Germinal center (tissue), 1 donor: Measurements from ENCODE around the gene ARL15.
"Not testable (repeated sequence)": the region's sequence is repeated elsewhere in the genome, so short reads cannot be mapped to it uniquely, and the experiment has no call there.

Experiments used
- DNase-seq: peaks from one replicate; pipeline ENCODE4 v3.0.0; 2012; ENCODE audit warnings: mixed read lengths, low spot score

ARL15 gene

GRCh38 chr5:54090495-54091120 is 219.8 kb downstream of the ARL15 start:
- DNase-seq = no peak

GRCh38 chr5:54088081-54088480 is 222.3 kb downstream of the ARL15 start:
- no peak for DNase-seq

- no peak for DNase-seq
Observed at GRCh38 chr5:54087436-54087835, 222.9 kb downstream of the ARL15 start.

GRCh38 chr5:54086191-54086590 is 224.2 kb downstream of the ARL15 start:
- no peak for DNase-seq

- no peak for DNase-seq
Observed at GRCh38 chr5:54084696-54085095, 225.7 kb downstream of the ARL15 start.

GRCh38 chr5:54083851-54084250 is 226.5 kb downstream of the ARL15 start:
- DNase-seq = no peak

GRCh38 chr5:54083245-54083644 is 227.1 kb downstream of the ARL15 start:
- no peak for DNase-seq

GRCh38 chr5:54081415-54081814 is 229.0 kb downstream of the ARL15 start:
- no peak for DNase-seq

GRCh38 chr5:54080831-54081230 is 229.5 kb downstream of the ARL15 start:
- no peak for DNase-seq

GRCh38 chr5:54073735-54074134 is 236.6 kb downstream of the ARL15 start:
- no peak for DNase-seq

GRCh38 chr5:54073131-54073530 is 237.2 kb downstream of the ARL15 start:
- DNase-seq = no peak

GRCh38 chr5:54066433-54066832 is 243.9 kb downstream of the ARL15 start:
- DNase-seq = no peak

GRCh38 chr5:54063817-54064216 is 246.6 kb downstream of the ARL15 start:
- no peak for DNase-seq

GRCh38 chr5:54062958-54063357 is 247.4 kb downstream of the ARL15 start:
- DNase-seq = no peak

- DNase-seq = not testable (repeated sequence)
Observed at GRCh38 chr5:54060919-54061318, 249.5 kb downstream of the ARL15 start.

- DNase-seq = no peak
Observed at GRCh38 chr5:54049963-54050362, 260.4 kb downstream of the ARL15 start.

GRCh38 chr5:54049144-54049543 is 261.2 kb downstream of the ARL15 start:
- no peak for DNase-seq

GRCh38 chr5:54045077-54045792 is 265.1 kb downstream of the ARL15 start:
- no peak for DNase-seq

- not testable (repeated sequence) for DNase-seq
Observed at GRCh38 chr5:54044276-54044675, 266.1 kb downstream of the ARL15 start.

GRCh38 chr5:54040804-54041203 is 269.6 kb downstream of the ARL15 start:
- no peak for DNase-seq

- DNase-seq = no peak
Observed at GRCh38 chr5:54040018-54040417, 270.4 kb downstream of the ARL15 start.

GRCh38 chr5:54037205-54037604 is 273.2 kb downstream of the ARL15 start:
- no peak for DNase-seq

- DNase-seq = no peak
Observed at GRCh38 chr5:54030981-54031380, 279.4 kb downstream of the ARL15 start.

GRCh38 chr5:54024466-54024865 is 285.9 kb downstream of the ARL15 start:
- DNase-seq = no peak
